Germinal center (tissue), 1 donor: ENCODE results near the gene ISM1.
"Not testable (repeated sequence)": the region's sequence is repeated elsewhere in the genome, so short reads cannot be mapped to it uniquely, and the experiment has no call there.

Experiments used
- DNase-seq: peaks from one replicate; pipeline ENCODE4 v3.0.0; 2012; ENCODE audit warnings: mixed read lengths, low spot score

The ISM1 gene

GRCh38 chr20:13221673-13222318, 722 bp downstream of the ISM1 start:
- DNase-seq, result peak; percentile 16

GRCh38 chr20:13222319-13222716, 1.2 kb downstream of the ISM1 start:
- DNase-seq, result no peak

- DNase-seq, result no peak
Measured at GRCh38 chr20:13223736-13224520, 2.9 kb downstream of the ISM1 start.

- DNase-seq, result no peak
Measured at GRCh38 chr20:13226367-13226766, 5.3 kb downstream of the ISM1 start.

GRCh38 chr20:13228771-13229170, 7.7 kb downstream of the ISM1 start:
- DNase-seq, result no peak

GRCh38 chr20:13229538-13229937, 8.5 kb downstream of the ISM1 start:
- no peak for DNase-seq

- DNase-seq, result no peak
Measured at GRCh38 chr20:13231031-13231752, 10.1 kb downstream of the ISM1 start.

GRCh38 chr20:13232999-13233398, 11.9 kb downstream of the ISM1 start:
- DNase-seq, result no peak

GRCh38 chr20:13234961-13235360, 13.9 kb downstream of the ISM1 start:
- DNase-seq, result no peak

- not testable (repeated sequence) for DNase-seq
Measured at GRCh38 chr20:13236360-13236759, 15.3 kb downstream of the ISM1 start.

- no peak for DNase-seq
Measured at GRCh38 chr20:13236990-13237720, 16.1 kb downstream of the ISM1 start.

- DNase-seq, result no peak
Measured at GRCh38 chr20:13238001-13238653, 17.1 kb downstream of the ISM1 start.

- no peak for DNase-seq
Measured at GRCh38 chr20:13243826-13244376, 22.8 kb downstream of the ISM1 start.

GRCh38 chr20:13245250-13245723, 24.2 kb downstream of the ISM1 start:
- DNase-seq, result no peak

GRCh38 chr20:13249118-13249797, 28.2 kb downstream of the ISM1 start:
- no peak for DNase-seq

GRCh38 chr20:13249798-13250170, 28.7 kb downstream of the ISM1 start:
- DNase-seq, result no peak

GRCh38 chr20:13250251-13250650, 29.2 kb downstream of the ISM1 start:
- no peak for DNase-seq

- DNase-seq, result no peak
Measured at GRCh38 chr20:13251106-13251903, 30.2 kb downstream of the ISM1 start.

- no peak for DNase-seq
Measured at GRCh38 chr20:13251904-13252297, 30.8 kb downstream of the ISM1 start.

GRCh38 chr20:13255356-13255755, 34.3 kb downstream of the ISM1 start:
- DNase-seq, result no peak
